Right atrium auricular region (tissue), 2 donors: ENCODE results near the gene FTL. TPM values are rescaled to one million over a fixed set of nuclear protein-coding genes. Genes with fewer than 3 reads are reported as not detected.
A peak's percentile ranks its signal among the peaks of the same experiment; 100 is the strongest.

ENCODE experiments used
- DNase-seq: peaks from one replicate; pipeline ENCODE4 v3.0.0-alpha.2; 2019; ENCODE audit warnings: low spot score
- H3K27ac ChIP-seq, 2 donors: fragments of 200-600 bp; sonication (generic); 1 replicate in 1 of 2; 2 replicates in 1 of 2; pipeline ENCODE4 v1.5.1; 2016 to 2019
- H3K27me3 ChIP-seq, 2 donors: fragments of 200-600 bp; sonication (generic); one replicate each; pipeline versions ENCODE4 v1.5.1 to v1.6.0; 2017 to 2019
- H3K36me3 ChIP-seq: fragments of 200-600 bp; sonication (generic); one replicate; pipeline ENCODE4 v1.5.1; 2016
- H3K4me1 ChIP-seq, 2 donors: fragments of 200-600 bp; sonication (generic); one replicate each; pipeline versions ENCODE4 v1.5.1 to v1.6.0; 2017 to 2019
- H3K4me3 ChIP-seq, 2 donors: fragments of 200-600 bp; sonication (generic); 1 replicate in 1 of 2; 2 replicates in 1 of 2; pipeline ENCODE4 v1.5.1; 2017 to 2019; ENCODE audit warnings: mild to moderate bottlenecking in 1 of 2, moderate library complexity in 1 of 2
- H3K9me3 ChIP-seq, 2 donors: fragments of 200-600 bp; sonication (generic); one replicate each; pipeline ENCODE4 v1.5.1; 2019
- CTCF ChIP-seq, 2 donors: fragments of 200-600 bp; sonication (generic); IDR thresholded peaks; one replicate each; pipeline ENCODE4 v1.5.1; 2019; ENCODE audit warnings: antibody characterized with exemption in 2 of 2
- total RNA-seq, 2 donors: library from RNA; depleted of rRNA; stranded (reverse); fragments of >200 nt; gene quantifications; one replicate each; pipeline ENCODE4 v1.1.0, GENCODE V29; 2016

The FTL gene
- total RNA-seq, 2 donors from 2014 or later: 1,493 to 3,053 TPM

- no peak for DNase-seq
- peaks cover 1% of the 10 kb centered on the region for H3K36me3 ChIP-seq
- peaks cover 0 to 40% of the 10 kb centered on the region in 2 donors for H3K4me1 ChIP-seq
- H3K27me3 ChIP-seq: no peaks in the 10 kb centered on the region
- no peaks in the 10 kb centered on the region for H3K9me3 ChIP-seq
- H3K27ac ChIP-seq: peak overlapping the region; percentile 91 to 95
- no peak for TF ChIP-seq CTCF (IDR thresholded peaks at IDR 0.05)
- peak overlapping the region; percentile 75 for H3K4me3 ChIP-seq
Measured at GRCh38 chr19:48994035-48994386, 28.9 kb downstream of the FTL start.

- H3K27me3 ChIP-seq: no peaks in the 10 kb centered on the region
- TF ChIP-seq CTCF (IDR thresholded peaks at IDR 0.05): peak; percentile 14 to 46
- peaks cover 0 to 11% of the 10 kb centered on the region in 2 donors for H3K4me1 ChIP-seq
- H3K4me3 ChIP-seq: no peak overlapping the region
- H3K36me3 ChIP-seq: peaks cover 2% of the 10 kb centered on the region
- no peak for DNase-seq
- no peaks in the 10 kb centered on the region for H3K9me3 ChIP-seq
- H3K27ac ChIP-seq: no peak overlapping the region
Measured at GRCh38 chr19:48997972-48998371, 32.9 kb downstream of the FTL start.

- H3K4me3 ChIP-seq: no peak overlapping the region
- DNase-seq: no peak
- TF ChIP-seq CTCF (IDR thresholded peaks at IDR 0.05): peak in 1 of 2 donors; percentile 67
- H3K27me3 ChIP-seq: no peaks in the 10 kb centered on the region
- peaks cover 18% of the 10 kb centered on the region for H3K36me3 ChIP-seq
- H3K4me1 ChIP-seq: peaks cover 0 to 3% of the 10 kb centered on the region in 2 donors
- no peaks in the 10 kb centered on the region for H3K9me3 ChIP-seq
- H3K27ac ChIP-seq: no peak overlapping the region
Measured at GRCh38 chr19:48999481-49000325, 34.6 kb downstream of the FTL start.

- no peak for DNase-seq
- no peak for TF ChIP-seq CTCF (IDR thresholded peaks at IDR 0.05)
- Histone ChIP-seq H3K9me3 (no peaks in the 10 kb centered on the region), H3K36me3 (peaks cover 49% of the 10 kb centered on the region), H3K27me3 (no peaks in the 10 kb centered on the region), H3K4me1 (no peaks in the 10 kb centered on the region), H3K4me3 (no peak overlapping the region), H3K27ac (no peak overlapping the region)
Measured at GRCh38 chr19:49004133-49004532, 39.0 kb downstream of the FTL start.

GRCh38 chr19:49004964-49005614, 40.0 kb downstream of the FTL start:
- Histone ChIP-seq H3K4me3 (no peak overlapping the region), H3K36me3 (peaks cover 55% of the 10 kb centered on the region), H3K27ac (no peak overlapping the region), H3K9me3 (no peaks in the 10 kb centered on the region), H3K27me3 (no peaks in the 10 kb centered on the region), H3K4me1 (no peaks in the 10 kb centered on the region)
- DNase-seq: no peak
- TF ChIP-seq CTCF (IDR thresholded peaks at IDR 0.05): no peak
